ENCODE results near the gene MRPL23.

Gene MRPL23

DNA sequence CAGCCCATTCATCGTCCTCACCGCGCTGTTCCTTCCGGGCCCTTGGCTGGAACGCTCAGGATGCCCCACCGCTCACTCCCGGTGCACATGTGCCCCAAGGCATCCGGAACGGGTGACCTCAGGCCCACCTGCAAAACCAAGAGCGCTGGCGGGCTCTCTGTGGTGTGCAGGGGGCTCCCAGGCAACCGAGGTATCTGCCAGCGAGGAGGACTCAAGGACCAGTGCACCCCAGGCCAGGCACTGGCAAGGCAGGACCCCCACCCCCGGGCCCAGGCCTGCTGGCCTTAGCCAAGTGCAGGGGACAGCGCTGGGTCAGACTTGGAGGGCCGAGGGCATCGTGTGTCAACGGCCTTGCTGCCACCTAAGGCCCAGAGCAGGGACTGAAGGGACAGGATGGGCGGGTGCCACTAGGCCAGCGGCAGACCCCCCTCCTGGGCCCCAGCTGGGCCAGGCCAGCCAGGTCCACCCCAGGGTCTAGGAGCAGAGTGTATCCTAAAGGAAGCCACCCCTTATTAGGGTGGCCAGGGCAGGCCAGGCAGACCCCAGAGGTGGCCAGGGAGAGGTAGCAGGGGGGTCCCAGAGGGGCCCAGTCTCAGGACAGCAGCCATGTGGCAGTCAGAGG is 19.2 kb upstream of the MRPL23 start:
- DNase-seq (ENCODE audit: low read depth) = no peak
- H3K4me3 ChIP-seq (ENCODE audit: low read length) = no peak overlapping the region
- TF ChIP-seq, protein P1, sequence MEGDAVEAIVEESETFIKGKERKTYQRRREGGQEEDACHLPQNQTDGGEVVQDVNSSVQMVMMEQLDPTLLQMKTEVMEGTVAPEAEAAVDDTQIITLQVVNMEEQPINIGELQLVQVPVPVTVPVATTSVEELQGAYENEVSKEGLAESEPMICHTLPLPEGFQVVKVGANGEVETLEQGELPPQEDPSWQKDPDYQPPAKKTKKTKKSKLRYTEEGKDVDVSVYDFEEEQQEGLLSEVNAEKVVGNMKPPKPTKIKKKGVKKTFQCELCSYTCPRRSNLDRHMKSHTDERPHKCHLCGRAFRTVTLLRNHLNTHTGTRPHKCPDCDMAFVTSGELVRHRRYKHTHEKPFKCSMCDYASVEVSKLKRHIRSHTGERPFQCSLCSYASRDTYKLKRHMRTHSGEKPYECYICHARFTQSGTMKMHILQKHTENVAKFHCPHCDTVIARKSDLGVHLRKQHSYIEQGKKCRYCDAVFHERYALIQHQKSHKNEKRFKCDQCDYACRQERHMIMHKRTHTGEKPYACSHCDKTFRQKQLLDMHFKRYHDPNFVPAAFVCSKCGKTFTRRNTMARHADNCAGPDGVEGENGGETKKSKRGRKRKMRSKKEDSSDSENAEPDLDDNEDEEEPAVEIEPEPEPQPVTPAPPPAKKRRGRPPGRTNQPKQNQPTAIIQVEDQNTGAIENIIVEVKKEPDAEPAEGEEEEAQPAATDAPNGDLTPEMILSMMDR (conservative IDR thresholded peaks at IDR 0.05; ENCODE audit: low read length) = no peak

DNA sequence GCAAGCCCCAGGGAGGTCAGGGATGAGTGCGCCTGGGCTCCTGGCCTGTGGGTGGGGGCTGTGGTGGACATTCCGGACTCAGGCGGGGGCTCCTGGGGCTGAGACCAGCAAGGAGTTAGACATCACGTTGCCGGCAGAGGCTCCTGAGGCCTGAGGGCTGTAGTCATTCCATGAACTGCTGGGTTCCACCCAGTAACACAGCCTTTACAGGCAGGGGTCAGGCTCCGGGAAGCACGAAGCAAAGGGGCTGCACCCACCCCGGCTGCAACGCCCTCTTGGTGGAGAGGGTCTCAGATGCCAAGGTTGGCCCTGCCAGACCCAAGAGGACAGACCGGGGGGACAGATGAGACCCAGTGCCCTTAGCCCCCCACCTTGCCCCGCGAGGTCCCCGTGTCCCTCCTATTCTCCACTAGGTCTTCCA is 18.7 kb upstream of the MRPL23 start:
- TF ChIP-seq, protein P1 (conservative IDR thresholded peaks at IDR 0.05; ENCODE audit: low read length) = no peak
- H3K4me3 ChIP-seq (ENCODE audit: low read length) = no peak overlapping the region
- no peak for DNase-seq (ENCODE audit: low read depth)

DNA sequence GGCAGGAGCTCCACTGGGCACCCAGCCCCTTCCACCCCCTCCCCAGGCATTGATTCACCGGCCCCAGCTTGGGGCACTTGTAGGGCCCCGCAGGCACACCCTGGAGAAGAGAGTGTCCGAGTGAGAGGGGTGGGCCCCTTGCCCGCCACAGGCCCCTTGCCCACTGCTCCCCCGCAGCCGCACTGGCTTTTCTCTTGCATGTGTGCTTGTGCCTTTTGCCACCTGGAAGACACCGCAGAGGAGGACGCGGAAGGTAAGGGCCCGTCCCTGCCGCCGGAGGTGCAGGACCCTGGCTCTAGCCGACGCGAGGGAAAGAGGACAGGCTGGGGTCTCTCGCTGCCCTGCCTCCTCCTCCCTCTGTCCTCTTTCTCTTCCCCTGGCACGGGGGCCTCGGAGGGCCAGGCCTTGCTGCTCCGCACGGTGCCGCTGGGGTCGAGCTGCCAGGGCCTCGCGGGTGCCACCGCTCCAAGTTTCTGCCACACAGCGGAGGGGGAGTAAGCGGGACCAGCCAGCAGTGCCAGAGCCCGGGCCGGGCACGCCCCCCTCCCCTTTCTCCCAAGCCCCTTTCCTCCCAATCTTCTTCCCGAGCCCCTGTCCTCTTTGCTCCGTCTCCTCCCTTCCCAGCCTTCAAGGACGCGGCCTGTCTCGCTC is 18.1 kb upstream of the MRPL23 start:
- TF ChIP-seq, protein P1 (conservative IDR thresholded peaks at IDR 0.05; ENCODE audit: low read length) = no peak
- no peak overlapping the region for H3K4me3 ChIP-seq (ENCODE audit: low read length)
- no peak for DNase-seq (ENCODE audit: low read depth)

DNA sequence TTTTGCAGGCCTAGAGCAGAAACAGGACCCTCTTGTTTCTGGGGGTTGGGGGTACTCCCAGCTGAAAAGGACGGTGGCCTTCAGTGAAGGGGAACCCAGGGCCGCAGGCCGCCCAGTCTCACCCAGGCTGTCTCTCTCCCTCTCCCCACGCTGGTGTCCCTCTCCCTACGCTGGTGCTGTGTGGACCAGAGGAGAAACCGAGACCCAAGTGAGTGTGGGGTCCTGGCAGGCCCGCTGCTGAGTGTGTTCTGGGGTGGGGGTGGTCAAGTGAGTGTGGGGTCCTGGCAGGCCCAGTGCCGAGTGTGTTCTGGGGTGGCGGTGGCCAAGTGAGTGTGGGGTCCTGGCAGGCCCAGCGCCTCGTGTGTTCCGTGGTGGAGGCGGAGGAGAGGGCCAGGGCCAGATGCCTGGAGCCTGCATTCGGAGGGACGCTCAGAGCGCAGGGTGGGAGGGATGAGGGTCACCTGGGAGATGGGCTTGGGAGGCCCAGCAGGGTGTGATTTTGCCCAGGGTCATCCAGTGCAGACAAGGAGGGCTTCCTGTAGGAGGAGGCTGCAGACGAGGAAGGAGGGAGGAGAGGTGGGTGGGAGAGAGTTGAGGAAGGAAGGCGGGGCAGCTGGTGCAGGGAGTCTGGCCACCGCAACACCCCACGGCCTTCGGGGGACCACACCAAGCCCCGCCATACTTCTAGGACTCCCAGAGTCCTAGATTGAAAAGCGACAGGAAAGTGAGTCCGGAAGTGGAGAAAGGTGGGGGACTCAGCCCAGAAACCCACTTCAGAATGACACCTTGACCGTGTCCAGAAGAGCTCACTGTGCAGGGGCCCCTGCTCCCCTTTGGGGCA is 17.3 kb upstream of the MRPL23 start:
- H3K4me3 ChIP-seq (ENCODE audit: low read length) = no peak overlapping the region
- DNase-seq (ENCODE audit: low read depth) = no peak
- TF ChIP-seq, protein P1 (conservative IDR thresholded peaks at IDR 0.05; ENCODE audit: low read length) = no peak

DNA sequence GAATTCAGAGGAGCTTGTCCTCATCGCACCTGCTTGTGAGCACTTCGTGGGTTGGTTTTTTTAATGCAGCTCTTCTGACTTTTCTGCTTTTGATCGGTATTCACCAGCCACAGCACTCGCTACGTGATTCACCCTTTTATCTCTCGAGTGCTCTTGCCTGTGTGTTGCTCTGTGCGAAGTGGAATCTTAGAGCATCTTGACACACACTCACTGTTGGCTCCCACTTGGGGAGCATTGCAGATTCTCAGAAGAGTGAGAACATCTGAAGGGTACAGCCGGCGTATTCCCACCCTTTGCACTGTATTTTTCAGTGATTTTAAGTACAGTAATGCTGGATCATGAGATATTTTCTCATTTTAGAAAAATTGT is 16.7 kb upstream of the MRPL23 start:
- DNase-seq (ENCODE audit: low read depth) = no peak
- TF ChIP-seq, protein P1 (conservative IDR thresholded peaks at IDR 0.05; ENCODE audit: low read length) = no peak
- H3K4me3 ChIP-seq (ENCODE audit: low read length) = no peak overlapping the region

DNA sequence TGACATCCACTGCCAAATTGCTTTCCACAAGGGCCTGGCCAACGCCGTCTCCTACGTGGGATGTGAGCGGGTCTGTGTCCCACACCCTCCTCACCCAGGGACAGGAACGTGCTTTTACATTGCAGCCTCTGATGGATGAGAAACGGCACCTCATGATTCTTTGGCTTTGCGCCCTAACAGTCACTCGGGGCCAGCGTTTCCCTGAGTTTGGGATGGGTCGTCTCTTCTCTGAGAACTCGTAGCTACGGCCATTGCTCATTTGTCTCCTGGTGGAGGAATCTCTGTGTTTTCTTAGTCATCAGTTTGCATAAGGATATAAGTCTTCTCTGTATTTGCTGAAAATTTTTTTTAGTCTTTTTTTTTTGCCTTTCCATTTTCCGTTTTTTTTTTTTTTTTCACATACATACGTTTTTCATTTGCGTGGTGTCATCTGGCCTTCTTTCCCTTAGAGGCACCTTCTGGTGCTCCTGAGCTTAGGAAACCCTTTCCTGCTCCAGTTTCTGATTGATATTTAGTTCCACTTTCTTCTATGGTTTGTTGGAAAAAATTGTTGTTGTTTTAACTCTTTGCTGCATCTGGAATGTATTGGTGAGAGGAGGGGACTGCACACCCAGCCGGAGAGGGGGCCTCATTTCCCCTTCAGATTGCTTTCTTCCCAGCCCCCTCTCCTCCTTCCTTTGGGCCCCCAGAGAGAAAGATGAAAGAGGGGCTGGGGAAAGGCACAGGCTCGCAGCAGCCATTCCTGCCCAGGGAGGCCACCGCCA is 15.6 kb upstream of the MRPL23 start:
- TF ChIP-seq, protein P1 (conservative IDR thresholded peaks at IDR 0.05; ENCODE audit: low read length) = 0 out of 2 replicates have a peak, but pooled peaks have one; percentile 10
- H3K4me3 ChIP-seq (ENCODE audit: low read length) = no peak overlapping the region
- no peak for DNase-seq (ENCODE audit: low read depth)

Data from AG10803 (cell line).